ENCODE results near the gene ARL14.

DNA sequence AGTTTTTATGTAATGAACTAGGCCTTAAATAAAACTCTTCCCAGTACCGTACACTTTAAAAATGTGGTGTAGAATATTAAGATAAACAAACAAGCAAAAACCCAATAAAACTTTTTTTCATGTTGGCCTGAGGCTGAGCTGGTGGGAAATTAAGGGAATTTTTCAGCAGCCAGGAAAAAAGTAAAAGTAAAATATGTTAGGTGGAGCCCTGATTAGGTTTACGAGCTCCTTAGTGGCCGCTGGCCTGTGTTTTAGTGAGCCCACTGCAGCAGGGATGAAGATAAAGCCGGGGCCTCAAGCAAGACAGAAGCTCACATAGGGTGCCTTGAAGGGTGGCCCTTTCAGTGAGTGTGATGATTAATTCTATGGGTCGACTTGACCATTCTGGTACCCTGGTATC lies 16.1 kb upstream of the ARL14 start:
- TF ChIP-seq, protein P1, sequence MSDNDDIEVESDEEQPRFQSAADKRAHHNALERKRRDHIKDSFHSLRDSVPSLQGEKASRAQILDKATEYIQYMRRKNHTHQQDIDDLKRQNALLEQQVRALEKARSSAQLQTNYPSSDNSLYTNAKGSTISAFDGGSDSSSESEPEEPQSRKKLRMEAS (CRISPR knock-in tag; IDR thresholded peaks at IDR 0.05), result no peak
- TF ChIP-seq, protein P2, sequence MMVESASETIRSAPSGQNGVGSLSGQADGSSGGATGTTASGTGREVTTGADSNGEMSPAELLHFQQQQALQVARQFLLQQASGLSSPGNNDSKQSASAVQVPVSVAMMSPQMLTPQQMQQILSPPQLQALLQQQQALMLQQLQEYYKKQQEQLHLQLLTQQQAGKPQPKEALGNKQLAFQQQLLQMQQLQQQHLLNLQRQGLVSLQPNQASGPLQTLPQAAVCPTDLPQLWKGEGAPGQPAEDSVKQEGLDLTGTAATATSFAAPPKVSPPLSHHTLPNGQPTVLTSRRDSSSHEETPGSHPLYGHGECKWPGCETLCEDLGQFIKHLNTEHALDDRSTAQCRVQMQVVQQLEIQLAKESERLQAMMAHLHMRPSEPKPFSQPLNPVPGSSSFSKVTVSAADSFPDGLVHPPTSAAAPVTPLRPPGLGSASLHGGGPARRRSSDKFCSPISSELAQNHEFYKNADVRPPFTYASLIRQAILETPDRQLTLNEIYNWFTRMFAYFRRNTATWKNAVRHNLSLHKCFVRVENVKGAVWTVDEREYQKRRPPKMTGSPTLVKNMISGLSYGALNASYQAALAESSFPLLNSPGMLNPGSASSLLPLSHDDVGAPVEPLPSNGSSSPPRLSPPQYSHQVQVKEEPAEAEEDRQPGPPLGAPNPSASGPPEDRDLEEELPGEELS (CRISPR knock-in tag; IDR thresholded peaks at IDR 0.05), result no peak
- no peak for TF ChIP-seq ZNF232 (CRISPR knock-in tag; IDR thresholded peaks at IDR 0.05)
- no peak for TF ChIP-seq CBFB (CRISPR knock-in tag; IDR thresholded peaks at IDR 0.05; ENCODE audit: low read depth)
- TF ChIP-seq, protein P3, sequence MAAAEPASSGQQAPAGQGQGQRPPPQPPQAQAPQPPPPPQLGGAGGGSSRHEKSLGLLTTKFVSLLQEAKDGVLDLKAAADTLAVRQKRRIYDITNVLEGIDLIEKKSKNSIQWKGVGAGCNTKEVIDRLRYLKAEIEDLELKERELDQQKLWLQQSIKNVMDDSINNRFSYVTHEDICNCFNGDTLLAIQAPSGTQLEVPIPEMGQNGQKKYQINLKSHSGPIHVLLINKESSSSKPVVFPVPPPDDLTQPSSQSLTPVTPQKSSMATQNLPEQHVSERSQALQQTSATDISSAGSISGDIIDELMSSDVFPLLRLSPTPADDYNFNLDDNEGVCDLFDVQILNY (CRISPR knock-in tag; IDR thresholded peaks at IDR 0.05), result no peak
- TF ChIP-seq, protein P4, sequence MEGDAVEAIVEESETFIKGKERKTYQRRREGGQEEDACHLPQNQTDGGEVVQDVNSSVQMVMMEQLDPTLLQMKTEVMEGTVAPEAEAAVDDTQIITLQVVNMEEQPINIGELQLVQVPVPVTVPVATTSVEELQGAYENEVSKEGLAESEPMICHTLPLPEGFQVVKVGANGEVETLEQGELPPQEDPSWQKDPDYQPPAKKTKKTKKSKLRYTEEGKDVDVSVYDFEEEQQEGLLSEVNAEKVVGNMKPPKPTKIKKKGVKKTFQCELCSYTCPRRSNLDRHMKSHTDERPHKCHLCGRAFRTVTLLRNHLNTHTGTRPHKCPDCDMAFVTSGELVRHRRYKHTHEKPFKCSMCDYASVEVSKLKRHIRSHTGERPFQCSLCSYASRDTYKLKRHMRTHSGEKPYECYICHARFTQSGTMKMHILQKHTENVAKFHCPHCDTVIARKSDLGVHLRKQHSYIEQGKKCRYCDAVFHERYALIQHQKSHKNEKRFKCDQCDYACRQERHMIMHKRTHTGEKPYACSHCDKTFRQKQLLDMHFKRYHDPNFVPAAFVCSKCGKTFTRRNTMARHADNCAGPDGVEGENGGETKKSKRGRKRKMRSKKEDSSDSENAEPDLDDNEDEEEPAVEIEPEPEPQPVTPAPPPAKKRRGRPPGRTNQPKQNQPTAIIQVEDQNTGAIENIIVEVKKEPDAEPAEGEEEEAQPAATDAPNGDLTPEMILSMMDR (IDR thresholded peaks at IDR 0.05), result no peak
- TF ChIP-seq, protein P5, sequence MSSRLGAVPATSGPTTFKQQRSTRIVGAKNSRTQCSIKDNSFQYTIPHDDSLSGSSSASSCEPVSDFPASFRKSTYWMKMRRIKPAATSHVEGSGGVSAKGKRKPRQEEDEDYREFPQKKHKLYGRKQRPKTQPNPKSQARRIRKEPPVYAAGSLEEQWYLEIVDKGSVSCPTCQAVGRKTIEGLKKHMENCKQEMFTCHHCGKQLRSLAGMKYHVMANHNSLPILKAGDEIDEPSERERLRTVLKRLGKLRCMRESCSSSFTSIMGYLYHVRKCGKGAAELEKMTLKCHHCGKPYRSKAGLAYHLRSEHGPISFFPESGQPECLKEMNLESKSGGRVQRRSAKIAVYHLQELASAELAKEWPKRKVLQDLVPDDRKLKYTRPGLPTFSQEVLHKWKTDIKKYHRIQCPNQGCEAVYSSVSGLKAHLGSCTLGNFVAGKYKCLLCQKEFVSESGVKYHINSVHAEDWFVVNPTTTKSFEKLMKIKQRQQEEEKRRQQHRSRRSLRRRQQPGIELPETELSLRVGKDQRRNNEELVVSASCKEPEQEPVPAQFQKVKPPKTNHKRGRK (CRISPR knock-in tag; IDR thresholded peaks at IDR 0.05; ENCODE audit: borderline replicate concordance), result no peak
- TF ChIP-seq ESRRA (CRISPR knock-in tag; IDR thresholded peaks at IDR 0.05; ENCODE audit: borderline replicate concordance), result no peak
- TF ChIP-seq TEAD4 (CRISPR knock-in tag; IDR thresholded peaks at IDR 0.05), result no peak
